ENCODE results near the gene MAP3K12.
"Not testable (repeated sequence)": the region's sequence is repeated elsewhere in the genome, so short reads cannot be mapped to it uniquely, and the experiment has no call there.

Gene MAP3K12

GRCh38 chr12:53486736-53487487 is 12.3 kb downstream of the MAP3K12 start:
- DNase-seq: no peak

- DNase-seq: no peak
Measured at GRCh38 chr12:53485955-53486735, 13.1 kb downstream of the MAP3K12 start.

DNA sequence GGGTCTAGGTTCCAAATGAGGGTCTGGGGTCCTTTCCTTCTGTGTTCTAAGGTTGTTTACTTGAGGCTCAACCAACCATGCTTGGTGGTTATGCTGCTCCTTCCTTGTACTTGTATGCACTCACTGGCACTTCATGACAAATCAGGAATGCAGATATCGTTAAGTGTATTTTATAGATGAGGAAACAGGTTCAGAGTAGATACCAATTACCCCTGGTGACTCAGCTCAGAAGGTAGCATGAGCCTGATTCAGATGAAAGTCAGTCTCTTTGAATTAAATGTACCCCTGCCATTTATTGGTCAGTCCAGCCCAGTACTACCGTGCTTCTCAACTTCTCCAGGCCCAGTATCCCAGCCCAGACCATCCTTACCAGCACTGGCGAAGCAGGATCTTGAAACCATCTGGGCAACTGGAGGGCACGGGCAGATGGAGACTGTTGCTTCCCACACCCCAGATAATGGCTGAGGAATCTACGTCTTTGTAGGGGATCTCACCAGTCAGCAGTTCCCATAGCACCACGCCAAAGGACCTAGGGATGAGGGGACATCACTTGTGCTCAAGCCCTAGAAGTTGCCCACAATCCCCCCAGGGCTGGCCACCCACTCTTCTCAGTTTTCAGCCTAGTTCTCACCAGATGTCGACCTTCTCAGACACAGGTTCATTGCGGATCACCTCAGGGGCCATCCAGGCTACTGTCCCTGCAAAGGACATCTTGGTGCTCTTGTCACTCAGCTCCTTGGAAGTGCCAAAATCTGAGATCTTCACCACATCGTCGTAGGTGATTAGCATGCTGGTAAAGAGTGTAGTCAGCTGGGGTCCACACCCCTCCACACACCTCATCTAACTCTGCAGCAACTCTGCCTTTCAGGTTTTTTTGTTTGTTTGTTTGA is 14.3 kb downstream of the MAP3K12 start:
- no peak for DNase-seq

- no peak for DNase-seq
Measured at GRCh38 chr12:53483979-53484377, 15.3 kb downstream of the MAP3K12 start.

- DNase-seq: no peak
Measured at GRCh38 chr12:53483225-53483978, 15.9 kb downstream of the MAP3K12 start.

DNA sequence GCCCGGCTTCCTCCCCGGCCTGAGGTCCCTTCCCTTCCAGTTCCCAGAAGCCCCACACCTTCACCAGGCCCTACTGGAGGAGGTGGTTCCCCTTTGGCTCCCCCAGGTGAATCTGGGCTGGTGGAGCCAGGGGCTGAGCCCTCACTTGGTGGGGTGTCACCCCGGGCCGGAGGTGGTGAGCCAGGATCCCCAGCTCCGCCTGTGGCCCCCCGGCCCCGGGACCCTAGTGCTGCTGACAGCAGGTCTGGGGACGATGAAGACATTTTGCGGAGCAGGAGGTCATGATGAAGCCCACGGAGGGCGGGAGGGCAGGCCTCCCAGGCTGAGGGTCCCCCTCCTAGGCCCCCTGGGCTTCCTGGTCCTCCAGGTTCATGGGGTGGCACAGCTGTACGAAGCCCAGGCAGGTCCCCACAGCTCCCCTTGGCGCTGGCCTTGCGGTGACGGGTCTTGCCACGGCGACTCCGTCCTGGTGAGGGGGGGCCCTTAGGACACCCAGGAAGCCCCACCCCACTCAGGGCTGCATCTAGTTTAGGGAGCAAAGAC is 16.6 kb downstream of the MAP3K12 start:
- DNase-seq: no peak

- DNase-seq: no peak
Measured at GRCh38 chr12:53481939-53482586, 17.2 kb downstream of the MAP3K12 start.

DNA sequence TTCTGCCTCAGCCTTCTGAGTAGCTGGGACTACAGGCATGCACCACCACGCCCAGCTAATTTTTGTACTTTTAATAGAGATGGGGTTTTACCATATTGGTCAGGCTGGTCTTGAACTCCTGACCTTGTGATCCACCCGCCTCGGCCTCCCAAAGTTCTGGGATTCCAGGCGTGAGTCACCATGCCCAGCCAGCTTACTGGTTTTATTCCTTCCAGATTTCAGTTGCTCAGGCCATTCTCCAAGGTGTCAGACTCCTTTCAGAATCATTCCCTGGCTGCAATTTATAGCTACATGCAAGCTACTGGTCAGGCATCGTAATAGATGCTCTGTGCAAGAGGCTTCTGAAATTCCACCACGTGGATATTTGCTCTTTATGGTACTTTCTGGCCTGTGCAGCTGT is 17.8 kb downstream of the MAP3K12 start:
- DNase-seq: not testable (repeated sequence)

DNA sequence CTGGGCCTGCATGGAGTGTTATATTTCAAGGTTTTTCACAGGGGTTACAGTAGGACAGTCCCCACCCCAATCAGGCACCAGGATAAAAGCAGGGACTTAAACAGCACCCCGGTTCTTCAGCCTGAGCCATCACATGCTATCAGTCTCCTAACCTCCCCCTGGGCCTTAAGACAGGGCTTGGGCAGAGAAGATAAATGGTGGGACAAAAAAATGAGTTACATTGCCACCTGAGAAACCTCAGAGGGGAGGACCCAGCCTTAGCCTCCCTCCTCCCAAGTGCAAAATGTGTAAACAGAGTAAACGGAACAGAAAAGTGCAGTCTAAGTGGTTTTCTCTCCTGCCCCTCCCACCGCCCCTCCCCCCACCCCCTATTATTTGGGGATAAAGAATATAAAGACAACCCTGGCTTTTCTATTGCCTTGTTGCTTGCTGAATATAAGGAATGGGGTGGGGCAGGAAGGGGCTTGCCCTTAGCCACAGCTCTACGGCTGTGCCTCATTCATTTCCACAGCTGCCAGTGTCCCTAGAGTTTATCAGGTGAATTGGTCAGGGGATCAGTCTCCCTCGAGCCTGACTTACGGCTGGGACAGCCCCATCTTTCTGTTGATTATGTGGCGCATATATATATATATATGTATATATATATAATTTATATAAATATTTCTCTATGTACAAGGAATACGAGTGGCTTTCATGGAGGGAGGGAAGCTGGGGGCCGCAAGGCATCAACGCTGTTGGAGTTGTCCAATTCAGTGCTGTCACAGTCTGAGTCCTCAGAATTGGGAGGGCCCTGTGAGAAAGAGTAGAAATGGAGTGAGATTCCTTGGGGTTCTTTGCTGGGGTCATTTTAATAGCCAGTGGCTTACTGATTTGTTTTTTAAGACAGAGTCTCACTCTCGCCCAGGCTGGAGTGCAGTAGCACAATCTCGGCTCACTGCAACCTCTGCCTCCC is 18.5 kb downstream of the MAP3K12 start:
- DNase-seq: no peak

DNA sequence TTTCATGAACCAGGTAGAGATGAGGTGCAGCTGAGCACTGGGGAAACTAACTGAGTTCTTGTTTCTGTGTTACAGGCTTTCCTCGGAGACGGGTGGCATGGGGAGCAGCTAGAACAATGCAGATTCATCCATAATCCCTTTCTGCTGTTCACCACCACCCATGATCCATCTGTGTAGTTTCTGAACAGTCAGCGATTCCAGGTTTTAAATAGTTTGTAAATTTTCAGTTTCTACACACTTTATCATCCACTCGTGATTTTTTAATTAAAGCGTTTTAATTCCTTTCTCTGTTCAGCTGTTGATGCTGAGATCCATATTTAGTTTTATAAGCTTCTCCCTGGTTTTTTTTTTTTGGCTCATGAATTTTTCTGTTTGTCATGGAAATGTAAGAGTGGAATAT is 19.9 kb downstream of the MAP3K12 start:
- DNase-seq: no peak

DNA sequence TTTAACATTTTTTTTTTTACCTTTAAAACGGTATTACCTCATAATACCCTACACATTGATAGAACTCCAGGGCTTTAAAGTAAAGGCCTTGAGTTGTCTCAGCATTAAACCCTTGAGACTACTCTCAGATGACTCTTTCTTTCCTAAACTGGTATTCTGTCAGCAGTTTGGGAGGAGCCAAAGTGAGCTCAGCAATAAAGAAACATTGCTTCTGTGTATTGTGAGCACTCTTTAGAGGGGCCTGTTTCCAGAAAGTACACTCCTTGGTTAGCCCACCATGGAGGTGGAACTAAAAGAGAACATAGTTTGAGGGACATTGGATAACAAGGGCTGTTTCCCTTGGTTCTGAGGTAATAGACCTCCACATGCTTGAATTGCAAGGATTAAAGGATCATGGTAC is 20.4 kb downstream of the MAP3K12 start:
- no peak for DNase-seq

- no peak for DNase-seq
Measured at GRCh38 chr12:53476769-53477209, 22.5 kb downstream of the MAP3K12 start.

- no peak for DNase-seq
Measured at GRCh38 chr12:53474819-53475218, 24.4 kb downstream of the MAP3K12 start.

DNA sequence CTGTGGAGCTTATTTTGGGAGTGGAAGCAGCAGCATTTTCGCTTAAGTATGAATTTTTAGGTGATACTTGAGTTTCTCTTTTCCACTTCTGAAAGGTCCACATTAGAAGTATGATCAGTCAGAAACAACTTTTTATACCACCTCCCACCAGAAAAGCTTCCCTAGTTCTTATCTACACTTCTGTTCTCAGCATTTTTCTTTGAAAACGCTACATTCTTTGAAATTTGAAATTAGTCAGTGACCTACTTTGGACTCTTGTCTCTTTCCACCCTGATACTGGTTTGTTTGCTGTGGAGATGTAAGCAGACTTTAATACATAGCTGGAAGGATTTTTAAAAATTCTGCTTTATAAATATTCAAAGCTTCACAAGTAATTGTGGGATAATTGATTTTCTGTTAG is 25.2 kb downstream of the MAP3K12 start:
- no peak for DNase-seq

DNA sequence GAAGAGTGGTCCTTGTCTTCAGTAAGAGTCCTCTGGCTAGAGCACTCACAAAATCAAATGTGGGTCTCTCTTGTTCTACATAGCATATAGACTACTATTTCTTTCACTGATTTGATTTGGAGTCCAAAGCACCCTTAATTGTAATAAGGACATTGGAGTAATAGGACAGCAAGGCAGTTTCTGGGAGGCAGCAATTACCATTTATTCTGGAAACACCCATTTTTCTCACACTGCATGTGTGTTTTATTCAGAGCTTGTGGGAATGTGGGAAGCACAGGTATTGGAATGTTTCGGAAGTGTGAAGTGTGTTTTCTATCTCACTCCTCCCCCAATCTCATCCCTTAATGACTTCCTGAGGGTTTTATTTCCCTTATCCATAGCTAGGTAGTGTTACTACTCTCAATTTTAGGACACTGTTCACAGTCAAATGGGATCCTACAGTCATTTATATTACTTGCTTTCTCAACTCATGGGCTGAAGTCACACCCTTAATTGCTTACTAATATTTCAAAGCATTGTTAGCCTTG is 27.1 kb downstream of the MAP3K12 start:
- no peak for DNase-seq

DNA sequence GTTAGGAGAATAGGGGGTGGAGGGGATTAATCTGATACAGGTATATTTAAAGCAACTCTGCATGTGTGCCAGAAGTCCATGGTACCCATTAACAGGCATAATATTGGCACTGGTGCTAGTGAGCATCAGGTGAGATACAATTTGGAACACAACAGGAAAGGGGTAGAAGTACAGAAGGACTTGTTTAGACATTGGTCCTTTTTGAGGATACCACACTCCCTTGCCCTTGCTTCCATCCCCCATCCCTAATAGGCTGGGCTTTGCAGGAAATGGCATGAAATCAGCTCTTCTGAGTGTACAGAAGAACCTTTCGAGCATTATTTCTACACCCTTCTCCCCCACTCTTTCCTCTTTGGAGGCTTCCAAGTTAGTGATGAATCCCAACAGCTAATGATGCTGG is 31.0 kb downstream of the MAP3K12 start:
- no peak for DNase-seq

- DNase-seq: no peak
Measured at GRCh38 chr12:53467880-53468279, 31.4 kb downstream of the MAP3K12 start.

- DNase-seq: no peak
Measured at GRCh38 chr12:53467082-53467481, 32.2 kb downstream of the MAP3K12 start.

DNA sequence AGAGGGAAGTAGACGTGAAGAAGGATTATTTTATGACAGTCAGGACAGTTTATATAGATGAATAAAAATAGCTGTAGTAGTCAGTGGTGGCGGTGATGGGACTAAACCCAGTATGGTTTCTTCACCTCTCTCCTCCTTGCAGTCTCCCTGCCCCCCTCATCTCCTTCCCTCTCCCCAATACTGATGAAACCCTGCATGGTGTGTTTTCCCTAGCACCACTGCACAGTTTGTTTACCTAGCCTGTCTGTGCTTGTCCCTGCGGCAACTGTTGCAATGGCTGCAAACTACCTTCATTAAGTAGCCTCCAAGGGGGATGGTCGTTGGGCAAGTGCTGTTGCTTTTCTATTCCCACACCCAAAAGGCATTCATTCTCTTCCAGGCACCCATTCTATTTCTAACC is 32.6 kb downstream of the MAP3K12 start:
- no peak for DNase-seq

GRCh38 chr12:53465679-53466078 is 33.6 kb downstream of the MAP3K12 start:
- no peak for DNase-seq
